Mesendoderm (in vitro differentiated cells): ENCODE data around the gene TPSD1.

Source experiments
- DNase-seq: peaks from one replicate; pipeline ENCODE4 v3.0.0; 2013
- H2AK5ac ChIP-seq: 2 replicates; pipeline ENCODE4 v1.6.1; 2013; ENCODE audit warnings: low read length, inconsistent platforms
- H2BK120ac ChIP-seq: 2 replicates; pipeline ENCODE4 v1.6.1; 2013; ENCODE audit warnings: low read depth, mild to moderate bottlenecking, low read length, moderate library complexity, mixed read lengths
- H2BK15ac ChIP-seq: replicated peaks from 2 replicates; pipeline ENCODE4 v1.6.1; 2013; ENCODE audit warnings: low read depth, mild to moderate bottlenecking, moderate library complexity
- H2BK5ac ChIP-seq: 2 replicates; pipeline ENCODE4 v1.6.1; 2013; ENCODE audit warnings: low read length, inconsistent platforms
- H3K18ac ChIP-seq: 2 replicates; pipeline ENCODE4 v1.6.1; 2013; ENCODE audit warnings: mild to moderate bottlenecking, low read length, mixed read lengths
- H3K23ac ChIP-seq: one replicate; pipeline ENCODE4 v1.6.1; 2013; ENCODE audit warnings: low read length
- H3K27ac ChIP-seq: 2 replicates; pipeline ENCODE4 v1.5.1; 2013; ENCODE audit warnings: low read depth, mild to moderate bottlenecking, inconsistent platforms, low read length, moderate library complexity
- H3K27me3 ChIP-seq: 2 replicates; pipeline ENCODE4 v1.6.1; 2013; ENCODE audit warnings: low read length, control low read depth, mild to moderate bottlenecking, inconsistent platforms; ENCODE audit not compliant: insufficient read depth, poor library complexity
- H3K36me3 ChIP-seq: 2 replicates; pipeline ENCODE4 v1.6.1; 2013; ENCODE audit warnings: low read length, inconsistent platforms; ENCODE audit not compliant: control insufficient read depth, insufficient read depth
- H3K4ac ChIP-seq: one replicate; pipeline ENCODE4 v1.6.1; 2013; ENCODE audit warnings: low read depth, mild to moderate bottlenecking, low read length, moderate library complexity
- H3K4me1 ChIP-seq: 2 replicates; pipeline ENCODE4 v1.6.1; 2013; ENCODE audit warnings: low read depth, low read length, inconsistent platforms; ENCODE audit not compliant: control insufficient read depth
- H3K4me2 ChIP-seq: 2 replicates; pipeline ENCODE4 v1.6.1; 2013; ENCODE audit warnings: low read length
- H3K4me3 ChIP-seq: 2 replicates; pipeline ENCODE4 v1.5.1; 2013; ENCODE audit warnings: mild to moderate bottlenecking, low read length
- H3K56ac ChIP-seq: one replicate; pipeline ENCODE4 v1.6.1; 2013; ENCODE audit warnings: low read length
- H3K79me1 ChIP-seq: 2 replicates; pipeline ENCODE4 v1.6.1; 2013; ENCODE audit warnings: low read length, inconsistent platforms
- H3K79me2 ChIP-seq: 2 replicates; pipeline ENCODE4 v1.6.1; 2013; ENCODE audit warnings: mild to moderate bottlenecking, low read length; ENCODE audit not compliant: control insufficient read depth, insufficient read depth
- H3K9ac ChIP-seq: 2 replicates; pipeline ENCODE4 v1.6.1; 2013; ENCODE audit warnings: low read length, inconsistent platforms
- H4K5ac ChIP-seq: one replicate; pipeline ENCODE4 v1.6.1; 2013; ENCODE audit warnings: low read length
- H4K8ac ChIP-seq: one replicate; pipeline ENCODE4 v1.6.1; 2013; ENCODE audit warnings: low read depth, mild to moderate bottlenecking, control low read depth, low read length, moderate library complexity
- WGBS: extraction: QIAGEN DNeasy Blood & Tissue Kit; methylation state at CpG from one replicate; pipeline ENCODE4 v1.1.7; 2013; ENCODE audit warnings: low lambda C conversion rate, missing lambda C conversion rate; ENCODE audit not compliant: insufficient coverage; ENCODE audit errors: extremely low coverage; 5-methylcytosine and 5-hydroxymethylcytosine counted together

TPSD1 gene

GRCh38 chr16:1276580-1276878 lies 20.7 kb downstream of the TPSD1 start:
- no CpG with 5 or more reads among the region's 14 CpGs for WGBS
- Histone ChIP-seq H2AK5ac (no peak overlapping the region), H2BK5ac (no peak overlapping the region), H3K36me3 (no peaks in the 10 kb centered on the region), H3K4me3 (no peak overlapping the region), H3K27me3 (no peaks in the 10 kb centered on the region), H2BK15ac (no peak overlapping the region), H3K9ac (no peak overlapping the region), H3K56ac (no peak overlapping the region), H4K5ac (no peak overlapping the region), H3K4me2 (no peak overlapping the region), H3K79me2 (no peaks in the 10 kb centered on the region), H3K79me1 (no peaks in the 10 kb centered on the region), H3K4ac (no peak overlapping the region), H2BK120ac (no peak overlapping the region), H4K8ac (no peak overlapping the region), H3K4me1 (no peaks in the 10 kb centered on the region), H3K27ac (no peak overlapping the region), H3K18ac (no peak overlapping the region), H3K23ac (no peak overlapping the region)
- DNase-seq = no peak

- Histone ChIP-seq H2BK120ac (no peak overlapping the region), H3K79me1 (no peaks in the 10 kb centered on the region), H3K4me1 (no peaks in the 10 kb centered on the region), H3K56ac (no peak overlapping the region), H2BK5ac (no peak overlapping the region), H3K4ac (no peak overlapping the region), H3K27me3 (no peaks in the 10 kb centered on the region), H4K8ac (no peak overlapping the region), H3K27ac (no peak overlapping the region), H4K5ac (no peak overlapping the region), H3K4me3 (no peak overlapping the region), H3K36me3 (no peaks in the 10 kb centered on the region), H3K79me2 (no peaks in the 10 kb centered on the region), H2AK5ac (no peak overlapping the region), H3K9ac (no peak overlapping the region), H3K4me2 (no peak overlapping the region), H3K18ac (no peak overlapping the region), H2BK15ac (no peak overlapping the region), H3K23ac (no peak overlapping the region)
- DNase-seq = no peak
- WGBS = no CpG with 5 or more reads among the region's 19 CpGs
These were observed 21.3 kb downstream of the TPSD1 start for GRCh38 chr16:1277151-1277598.

DNA sequence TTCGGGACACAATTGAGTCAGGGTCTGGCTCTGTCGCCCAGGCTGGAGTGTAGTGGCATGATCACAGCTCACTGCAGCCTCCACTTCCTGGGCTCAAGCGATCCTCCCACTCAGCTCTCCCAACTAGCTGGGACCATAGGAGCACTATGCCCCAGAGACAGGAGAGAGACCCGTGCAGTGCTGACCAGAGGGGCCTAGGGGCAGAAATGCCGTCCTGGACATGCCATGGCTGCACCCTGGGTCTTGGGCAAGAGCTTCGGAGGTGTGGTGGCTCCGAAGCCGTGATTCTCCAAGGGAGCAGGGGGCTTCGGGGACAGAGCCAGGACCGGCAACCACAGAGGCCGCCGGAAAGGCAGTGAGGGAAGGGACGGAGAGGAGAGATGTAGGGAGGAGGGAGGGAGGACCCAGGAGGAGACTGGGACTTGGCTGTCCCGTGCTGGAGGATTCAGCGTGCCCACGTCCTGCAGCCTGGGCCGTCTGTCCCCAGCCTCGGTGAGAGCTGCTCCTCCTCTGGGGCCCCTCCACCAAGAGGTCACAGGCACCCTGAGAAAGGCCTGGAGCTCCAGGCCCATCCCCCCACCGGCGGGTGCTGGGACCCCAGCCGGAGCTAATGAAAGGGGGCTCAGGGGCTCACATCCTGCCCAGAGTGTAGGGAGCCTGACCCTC lies 21.9 kb downstream of the TPSD1 start:
- no peak overlapping the region for H3K9ac ChIP-seq
- H2AK5ac ChIP-seq = no peak overlapping the region
- H2BK15ac ChIP-seq = no peak overlapping the region
- H3K18ac ChIP-seq = no peak overlapping the region
- H4K8ac ChIP-seq = no peak overlapping the region
- no peaks in the 10 kb centered on the region for H3K79me1 ChIP-seq
- H3K36me3 ChIP-seq = no peaks in the 10 kb centered on the region
- no peak overlapping the region for H3K4me3 ChIP-seq
- no peak overlapping the region for H3K27ac ChIP-seq
- H3K56ac ChIP-seq = no peak overlapping the region
- H3K27me3 ChIP-seq = no peaks in the 10 kb centered on the region
- H3K23ac ChIP-seq = no peak overlapping the region
- H3K4me1 ChIP-seq = no peaks in the 10 kb centered on the region
- WGBS = no CpG with 5 or more reads among the region's 21 CpGs
- no peak overlapping the region for H4K5ac ChIP-seq
- H2BK120ac ChIP-seq = no peak overlapping the region
- no peak for DNase-seq
- H3K4me2 ChIP-seq = no peak overlapping the region
- no peak overlapping the region for H3K4ac ChIP-seq
- H3K79me2 ChIP-seq = no peaks in the 10 kb centered on the region
- H2BK5ac ChIP-seq = no peak overlapping the region

- Histone ChIP-seq H3K79me1 (no peaks in the 10 kb centered on the region), H3K4me3 (no peak overlapping the region), H2BK15ac (no peak overlapping the region), H3K56ac (no peak overlapping the region), H3K18ac (no peak overlapping the region), H3K79me2 (no peaks in the 10 kb centered on the region), H3K4me2 (no peak overlapping the region), H3K9ac (no peak overlapping the region), H4K5ac (no peak overlapping the region), H2BK5ac (no peak overlapping the region), H3K27me3 (no peaks in the 10 kb centered on the region), H4K8ac (no peak overlapping the region), H3K4ac (no peak overlapping the region), H3K23ac (no peak overlapping the region), H2BK120ac (no peak overlapping the region), H2AK5ac (no peak overlapping the region), H3K27ac (no peak overlapping the region), H3K4me1 (peaks cover under 1% of the 10 kb centered on the region), H3K36me3 (no peaks in the 10 kb centered on the region)
- no CpG with 5 or more reads among the region's 18 CpGs for WGBS
- no peak for DNase-seq
These were observed 22.6 kb downstream of the TPSD1 start for GRCh38 chr16:1278477-1278876.

GRCh38 chr16:1279081-1279944 lies 23.4 kb downstream of the TPSD1 start:
- H3K27ac ChIP-seq = no peak overlapping the region
- H4K8ac ChIP-seq = no peak overlapping the region
- no peak overlapping the region for H2AK5ac ChIP-seq
- no peaks in the 10 kb centered on the region for H3K79me2 ChIP-seq
- WGBS = no CpG with 5 or more reads among the region's 30 CpGs
- peaks cover 3% of the 10 kb centered on the region for H3K4me1 ChIP-seq
- H3K23ac ChIP-seq = no peak overlapping the region
- H3K56ac ChIP-seq = peak overlapping the region; percentile 15
- H3K18ac ChIP-seq = no peak overlapping the region
- DNase-seq = no peak
- H3K4ac ChIP-seq = no peak overlapping the region
- no peak overlapping the region for H3K4me3 ChIP-seq
- H3K9ac ChIP-seq = no peak overlapping the region
- no peak overlapping the region for H4K5ac ChIP-seq
- H3K79me1 ChIP-seq = no peaks in the 10 kb centered on the region
- H2BK15ac ChIP-seq = no peak overlapping the region
- H3K36me3 ChIP-seq = no peaks in the 10 kb centered on the region
- H2BK5ac ChIP-seq = no peak overlapping the region
- no peak overlapping the region for H2BK120ac ChIP-seq
- H3K27me3 ChIP-seq = no peaks in the 10 kb centered on the region
- no peak overlapping the region for H3K4me2 ChIP-seq
